Measurements from ENCODE around the gene SLC26A9. TPM values are rescaled to one million over a fixed set of nuclear protein-coding genes. Genes with fewer than 3 reads are reported as not detected.

Gene SLC26A9
- total and polyA plus RNA-seq, 8 donors, result 4.1 to 42.5 (median 6.8) TPM

GRCh38 chr1:205934788-205935187, 8.5 kb downstream of the SLC26A9 start:
- Histone ChIP-seq H3K27ac (peak overlapping the region; percentile 66 to 68), H3K4me1 (peaks cover 8 to 16% of the 10 kb centered on the region in 2 donors), H3K36me3 (no peaks in the 10 kb centered on the region), H3K9me3 (no peaks in the 10 kb centered on the region), H3K27me3 (peaks cover 0 to 6% of the 10 kb centered on the region in 2 donors), H3K4me3 (no peak overlapping the region)
- peak; percentile 67 for ATAC-seq
- intact Hi-C loops (cut with DNase I), result no loop called here
- TF ChIP-seq CTCF (IDR thresholded peaks at IDR 0.05), result no peak
- DNase-seq, result peak in 2 of 4 donors; percentile 80 to 82

- peaks cover 0 to 6% of the 10 kb centered on the region in 2 donors for H3K27me3 ChIP-seq
- no peaks in the 10 kb centered on the region for H3K36me3 ChIP-seq
- DNase-seq, result peak in 1 of 4 donors; percentile 56
- ATAC-seq, result peak; percentile 49
- H3K9me3 ChIP-seq, result no peaks in the 10 kb centered on the region
- H3K4me3 ChIP-seq, result no peak overlapping the region
- H3K4me1 ChIP-seq, result peaks cover 8 to 16% of the 10 kb centered on the region in 2 donors
- peak overlapping the region; percentile 66 to 68 for H3K27ac ChIP-seq
- intact Hi-C loops (cut with DNase I), result no loop called here
- TF ChIP-seq CTCF (IDR thresholded peaks at IDR 0.05), result no peak
Observed at GRCh38 chr1:205933671-205934618, 9.3 kb downstream of the SLC26A9 start.

- no peak for ATAC-seq
- DNase-seq, result no peak
- H3K9me3 ChIP-seq, result no peaks in the 10 kb centered on the region
- no peaks in the 10 kb centered on the region for H3K27me3 ChIP-seq
- intact Hi-C loops (cut with DNase I), result no loop called here
- no peak for TF ChIP-seq CTCF (IDR thresholded peaks at IDR 0.05)
- H3K4me3 ChIP-seq, result no peak overlapping the region
- no peaks in the 10 kb centered on the region for H3K36me3 ChIP-seq
- H3K27ac ChIP-seq, result peak overlapping the region; percentile 66 to 68
- peaks cover 8 to 16% of the 10 kb centered on the region in 2 donors for H3K4me1 ChIP-seq
Observed at GRCh38 chr1:205932776-205933175, 10.5 kb downstream of the SLC26A9 start.

- Histone ChIP-seq H3K4me3 (no peak overlapping the region), H3K4me1 (peaks cover 8 to 16% of the 10 kb centered on the region in 2 donors), H3K27ac (no peak overlapping the region), H3K36me3 (no peaks in the 10 kb centered on the region), H3K27me3 (no peaks in the 10 kb centered on the region), H3K9me3 (no peaks in the 10 kb centered on the region)
- DNase-seq (no peak), ATAC-seq (no peak)
- TF ChIP-seq CTCF (IDR thresholded peaks at IDR 0.05), result no peak
- intact Hi-C loops (cut with DNase I), result no loop called here
Observed at GRCh38 chr1:205930799-205931281, 12.4 kb downstream of the SLC26A9 start.

GRCh38 chr1:205930195-205930577, 13.1 kb downstream of the SLC26A9 start:
- no peak for TF ChIP-seq CTCF (IDR thresholded peaks at IDR 0.05)
- Histone ChIP-seq H3K9me3 (no peaks in the 10 kb centered on the region), H3K27me3 (no peaks in the 10 kb centered on the region), H3K36me3 (no peaks in the 10 kb centered on the region), H3K4me1 (peaks cover 8 to 16% of the 10 kb centered on the region in 2 donors), H3K27ac (no peak overlapping the region), H3K4me3 (no peak overlapping the region)
- intact Hi-C loops (cut with DNase I), result no loop called here
- ATAC-seq, result no peak
- DNase-seq, result no peak

All from left lung (tissue), 10 donors.